ENCODE measurements around the gene BICDL1.
"Not testable (repeated sequence)": the region's sequence is repeated elsewhere in the genome, so short reads cannot be mapped to it uniquely, and the experiment has no call there.

Gene BICDL1

GRCh38 chr12:120006258-120006975 lies 17.4 kb downstream of the BICDL1 start:
- no peak for DNase-seq (ENCODE audit: low read depth, low spot score)

- DNase-seq (ENCODE audit: low read depth, low spot score) = no peak
Measured at GRCh38 chr12:120007272-120007671, 18.2 kb downstream of the BICDL1 start.

- no peak for DNase-seq (ENCODE audit: low read depth, low spot score)
Measured at GRCh38 chr12:120010661-120011230, 21.7 kb downstream of the BICDL1 start.

- DNase-seq (ENCODE audit: low read depth, low spot score) = no peak
Measured at GRCh38 chr12:120012067-120012621, 23.1 kb downstream of the BICDL1 start.

DNA sequence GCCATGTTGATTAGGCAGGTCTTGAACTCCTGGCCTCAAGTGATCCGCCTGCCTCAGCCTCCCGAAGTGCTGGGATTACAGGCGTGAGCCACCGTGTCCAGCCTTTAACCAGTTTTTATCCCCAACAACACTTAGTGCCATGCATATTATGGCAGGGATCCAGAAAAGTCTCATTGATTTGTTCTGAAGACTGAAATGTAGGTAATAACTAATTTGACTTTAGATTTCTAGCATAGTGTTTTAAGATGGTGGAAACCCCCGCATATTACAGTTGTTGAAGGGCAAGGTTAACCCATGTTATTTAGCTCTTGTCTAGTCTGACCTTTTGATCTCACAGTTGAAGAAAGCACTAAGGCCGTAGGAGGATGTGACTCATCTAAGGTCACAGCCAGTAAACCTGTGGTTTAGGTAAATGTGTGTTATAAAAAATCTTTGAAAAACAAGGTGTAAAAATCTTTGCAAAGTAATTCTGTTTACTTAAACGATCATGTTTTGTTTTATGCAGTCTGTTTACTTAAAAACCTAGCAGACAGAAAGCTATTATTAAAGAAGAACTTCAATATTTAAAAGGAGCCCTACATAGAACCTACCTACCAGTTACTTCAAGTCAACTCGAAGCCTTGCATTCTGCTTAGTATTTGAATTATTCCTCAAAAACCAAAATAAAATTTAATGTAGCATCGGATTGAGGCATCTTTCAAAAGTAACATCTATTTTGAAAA lies 24.8 kb downstream of the BICDL1 start:
- DNase-seq (ENCODE audit: low read depth, low spot score) = no peak

DNA sequence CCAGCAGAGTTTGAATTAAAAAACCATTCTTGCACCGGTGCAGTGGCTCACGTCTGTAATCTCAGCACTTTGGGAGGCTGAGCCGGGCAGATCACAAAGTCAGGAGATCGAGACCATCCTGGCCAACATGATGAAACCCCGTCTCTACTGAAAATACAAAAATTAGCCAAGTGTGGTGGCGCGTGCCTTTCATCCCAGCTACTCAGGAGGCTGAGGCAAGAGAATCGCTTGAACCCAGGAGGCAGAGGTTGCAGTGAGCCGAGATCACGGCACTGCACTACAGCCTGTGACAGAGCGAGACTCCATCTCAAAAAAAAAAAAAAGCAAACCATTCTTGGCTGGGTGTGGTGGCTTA lies 25.3 kb downstream of the BICDL1 start:
- DNase-seq (ENCODE audit: low read depth, low spot score) = not testable (repeated sequence)

DNA sequence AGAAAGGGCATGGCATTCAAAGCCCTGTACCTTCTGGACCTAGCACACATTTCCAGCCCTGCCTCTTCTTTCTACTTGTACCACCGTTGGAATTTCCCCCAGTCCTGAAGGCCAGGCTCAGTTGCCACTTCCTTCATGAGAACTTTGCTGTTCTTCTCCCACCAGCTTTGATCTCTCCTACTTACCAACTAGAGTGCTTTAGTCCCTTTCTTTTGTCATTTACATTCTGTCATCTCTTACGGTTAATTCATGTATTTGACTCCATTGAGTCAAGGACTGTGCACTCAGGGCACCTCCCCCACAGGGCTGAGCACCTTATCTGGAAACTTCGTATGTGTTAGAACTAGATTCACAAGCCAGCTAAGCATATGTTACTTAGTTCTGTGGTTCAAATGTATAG lies 26.3 kb downstream of the BICDL1 start:
- no peak for DNase-seq (ENCODE audit: low read depth, low spot score)

DNA sequence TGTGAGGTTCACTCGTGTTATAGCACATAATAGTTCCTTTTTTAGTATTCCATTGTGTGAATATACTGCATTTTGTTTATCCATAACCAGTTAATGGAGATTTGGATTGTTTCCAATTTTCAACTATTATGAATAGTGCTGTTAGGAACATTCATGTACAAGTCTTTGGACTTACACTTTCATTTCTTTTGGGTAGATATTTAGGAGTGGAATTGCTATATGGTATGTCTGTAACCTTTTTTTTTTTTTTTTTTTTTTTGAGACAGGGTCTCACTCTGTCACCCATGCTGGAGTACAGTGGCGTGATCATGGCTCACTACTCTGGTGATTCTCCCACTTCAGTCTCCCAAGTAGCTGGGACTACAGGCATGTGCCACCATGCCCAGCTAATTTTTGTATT lies 27.2 kb downstream of the BICDL1 start:
- not testable (repeated sequence) for DNase-seq (ENCODE audit: low read depth, low spot score)

- no peak for DNase-seq (ENCODE audit: low read depth, low spot score)
Measured at GRCh38 chr12:120019197-120019596, 30.2 kb downstream of the BICDL1 start.

DNA sequence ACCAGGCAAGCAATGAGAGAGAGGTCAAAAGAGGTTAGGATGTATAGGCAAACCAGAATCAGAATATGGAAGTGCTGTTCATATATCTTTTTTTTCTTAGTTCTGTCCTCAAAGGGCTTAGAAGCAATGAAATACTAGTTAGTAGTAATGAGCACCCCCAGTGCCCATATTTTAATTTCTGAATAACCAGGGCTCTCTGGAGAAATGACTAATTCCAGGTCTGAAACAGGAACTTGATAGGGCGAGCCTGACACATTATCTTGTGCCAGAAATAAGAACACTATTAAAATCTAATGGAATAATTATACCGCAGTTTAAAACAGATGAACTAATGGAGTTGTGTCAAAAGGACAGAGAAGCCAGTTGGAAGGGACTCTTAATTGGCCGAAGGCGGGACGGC lies 30.9 kb downstream of the BICDL1 start:
- no peak for DNase-seq (ENCODE audit: low read depth, low spot score)

GRCh38 chr12:120024193-120024592 lies 35.2 kb downstream of the BICDL1 start:
- no peak for DNase-seq (ENCODE audit: low read depth, low spot score)

DNA sequence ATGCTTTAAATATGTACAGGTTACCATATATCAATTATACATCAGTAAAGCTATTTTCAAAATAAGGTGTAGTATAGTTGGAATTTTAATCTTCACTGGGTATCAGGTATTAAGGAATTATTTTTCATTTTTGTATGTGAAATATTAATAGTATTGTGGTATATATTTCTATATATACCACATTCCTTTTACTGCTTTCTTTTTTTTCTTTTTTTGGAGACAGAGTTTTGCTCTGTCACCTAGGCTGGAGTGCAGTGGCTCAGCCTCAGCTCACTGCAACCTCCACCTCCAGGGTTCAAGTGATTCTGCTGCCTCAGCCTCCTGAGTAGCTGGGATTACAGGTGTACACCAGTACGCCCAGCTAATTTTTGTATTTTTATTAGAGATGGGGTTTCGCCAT lies 36.6 kb downstream of the BICDL1 start:
- DNase-seq (ENCODE audit: low read depth, low spot score) = no peak

DNA sequence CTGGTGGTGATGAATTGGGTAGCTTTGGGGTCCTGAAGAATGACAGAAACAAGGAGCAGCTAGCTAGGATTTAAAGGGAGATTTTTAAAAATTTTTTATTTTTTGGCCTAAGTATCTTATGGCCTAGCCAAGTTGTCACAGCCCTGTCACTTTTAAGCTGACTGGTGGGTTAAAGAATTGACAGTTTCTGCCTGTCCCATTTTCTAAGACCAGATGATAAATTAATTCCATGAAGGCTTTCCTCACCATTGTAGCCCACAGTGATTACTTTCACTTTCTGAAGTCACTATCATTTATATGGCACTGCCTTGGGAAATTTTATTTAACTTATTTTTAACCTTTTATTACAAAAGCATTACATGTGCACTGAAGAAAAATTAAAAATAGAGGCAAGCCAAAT lies 43.2 kb downstream of the BICDL1 start:
- no peak for DNase-seq (ENCODE audit: low read depth, low spot score)

GRCh38 chr12:120037851-120038250 lies 48.8 kb downstream of the BICDL1 start:
- DNase-seq (ENCODE audit: low read depth, low spot score) = no peak

DNA sequence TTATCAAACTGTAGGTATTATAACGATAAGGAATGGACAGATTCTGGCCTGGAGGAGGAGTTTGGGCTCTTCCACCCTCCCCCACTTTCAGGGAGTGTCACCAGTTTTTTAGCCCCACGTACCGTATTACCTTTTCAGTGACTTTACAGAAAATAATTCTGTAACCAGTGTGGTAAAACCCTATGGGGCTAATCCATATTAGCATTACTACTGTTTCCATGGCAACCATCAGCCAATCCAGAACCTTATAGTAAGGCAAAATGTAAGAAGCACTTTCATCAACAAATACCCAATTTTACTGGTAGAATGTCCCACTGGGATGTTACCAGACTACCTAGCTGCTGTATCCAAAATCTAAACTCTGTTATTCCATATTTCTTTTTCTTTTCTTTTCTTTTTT lies 50.7 kb downstream of the BICDL1 start:
- DNase-seq (ENCODE audit: low read depth, low spot score) = no peak

DNA sequence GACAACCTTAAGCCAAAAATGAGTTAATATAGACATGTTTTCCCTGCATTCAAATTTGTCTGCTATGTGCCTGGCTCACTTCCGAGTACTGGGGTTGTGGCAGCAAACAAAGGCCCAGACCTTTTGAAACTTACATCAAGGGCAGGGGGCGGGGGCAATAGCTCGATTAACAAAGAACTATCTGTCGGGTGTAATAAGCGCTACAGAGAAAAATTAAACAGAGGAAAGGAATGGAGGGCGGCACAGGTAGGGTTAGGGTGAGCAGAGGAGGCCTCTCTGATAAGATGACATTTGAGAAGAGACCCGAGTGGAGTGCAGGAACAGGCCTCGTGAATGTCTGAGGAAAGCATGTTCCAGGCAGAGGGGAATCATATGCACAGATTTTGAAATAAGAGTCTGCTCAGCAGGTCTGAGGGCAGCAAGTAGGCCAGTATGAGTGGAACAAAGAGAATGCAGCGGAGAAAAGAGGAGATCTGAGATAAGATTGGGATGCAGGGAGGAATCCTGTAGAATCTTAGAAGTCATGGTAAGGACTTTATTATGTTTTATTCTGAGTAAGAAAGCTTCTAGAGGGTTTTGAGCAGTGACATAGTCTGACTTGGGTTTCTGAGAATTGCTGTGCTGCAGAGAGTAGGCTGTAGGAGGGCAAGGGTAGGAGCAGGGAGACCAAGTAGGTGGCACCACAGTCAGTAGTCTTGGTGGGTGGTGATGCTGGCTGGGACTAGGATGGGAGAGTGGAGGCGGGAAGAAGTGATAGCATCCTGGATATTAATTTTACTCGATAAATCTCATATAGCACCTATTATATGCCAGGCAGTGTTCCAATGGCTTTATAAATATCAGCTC lies 52.6 kb downstream of the BICDL1 start:
- DNase-seq (ENCODE audit: low read depth, low spot score) = no peak

DNA sequence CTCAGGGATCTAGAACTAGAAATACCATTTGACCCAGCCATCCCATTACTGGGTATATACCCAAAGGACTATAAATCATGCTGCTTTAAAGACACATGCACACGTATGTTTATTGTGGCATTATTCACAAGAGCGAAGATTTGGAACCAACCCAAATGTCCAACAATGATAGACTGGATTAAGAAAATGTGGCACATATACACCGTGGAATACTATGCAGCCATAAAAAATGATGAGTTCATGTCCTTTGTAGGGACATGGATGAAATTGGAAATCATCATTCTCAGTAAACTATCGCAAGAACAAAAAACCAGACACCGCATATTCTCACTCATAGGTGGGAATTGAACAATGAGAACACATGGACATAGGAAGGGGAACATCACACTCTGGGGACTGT lies 56.3 kb downstream of the BICDL1 start:
- not testable (repeated sequence) for DNase-seq (ENCODE audit: low read depth, low spot score)

DNA sequence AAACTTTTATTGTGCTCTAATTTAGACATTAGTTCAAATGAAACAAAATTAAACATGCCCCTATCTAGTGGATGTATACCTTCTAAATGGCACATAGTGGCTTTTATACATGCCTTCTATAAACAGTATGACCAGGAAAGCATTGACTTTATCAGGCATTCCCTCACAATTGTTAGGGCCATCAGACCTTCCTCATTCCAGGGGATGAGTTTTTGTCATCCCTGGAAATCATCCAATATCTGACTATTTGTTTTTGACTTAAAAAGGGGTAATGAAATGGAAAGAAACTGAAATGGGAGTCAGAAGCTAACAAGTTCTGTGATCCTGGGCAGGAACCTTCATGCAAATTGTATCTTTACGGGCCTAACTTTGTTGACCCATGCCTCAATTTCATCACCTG lies 58.0 kb downstream of the BICDL1 start:
- no peak for DNase-seq (ENCODE audit: low read depth, low spot score)

DNA sequence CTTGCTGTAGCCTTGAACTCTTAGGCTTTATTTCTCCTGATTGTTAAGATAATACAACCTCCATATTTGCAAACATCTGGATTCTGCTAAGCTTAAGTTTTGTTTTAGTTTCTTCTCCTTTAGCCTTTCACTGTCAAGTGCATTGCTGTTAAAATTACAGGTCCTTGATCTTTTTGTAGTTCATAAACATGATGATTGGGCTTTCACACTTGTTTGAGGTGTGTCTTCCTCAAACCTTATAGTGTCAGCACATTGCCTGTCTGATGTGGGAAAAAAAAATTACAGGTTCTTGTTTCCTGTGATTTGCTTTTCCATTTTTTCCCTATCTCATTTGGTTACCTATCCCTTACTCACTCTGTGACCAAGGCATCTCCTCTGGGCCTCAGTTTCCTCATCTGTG lies 59.2 kb downstream of the BICDL1 start:
- no peak for DNase-seq (ENCODE audit: low read depth, low spot score)

DNA sequence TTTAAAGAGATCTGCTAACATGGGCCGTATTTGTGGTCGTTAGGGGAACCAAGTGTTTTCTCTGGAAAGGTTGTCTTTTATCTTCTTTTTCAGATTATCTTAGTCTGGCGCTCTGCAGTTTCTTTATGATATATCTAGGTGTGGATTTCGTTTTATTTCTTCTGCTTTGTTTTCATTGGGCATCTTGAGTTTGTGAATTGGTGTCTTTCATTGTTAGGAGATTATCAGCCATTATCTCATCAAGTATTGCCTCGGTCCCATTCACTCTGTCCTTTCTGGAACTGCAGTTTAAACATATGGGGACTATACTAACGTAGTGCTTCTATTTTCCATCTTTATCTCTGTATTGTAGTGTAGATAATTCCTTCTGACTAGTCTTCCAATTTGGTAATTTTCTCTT lies 60.4 kb downstream of the BICDL1 start:
- DNase-seq (ENCODE audit: low read depth, low spot score) = no peak

GRCh38 chr12:120051535-120051934 lies 62.5 kb downstream of the BICDL1 start:
- DNase-seq (ENCODE audit: low read depth, low spot score) = no peak

DNA sequence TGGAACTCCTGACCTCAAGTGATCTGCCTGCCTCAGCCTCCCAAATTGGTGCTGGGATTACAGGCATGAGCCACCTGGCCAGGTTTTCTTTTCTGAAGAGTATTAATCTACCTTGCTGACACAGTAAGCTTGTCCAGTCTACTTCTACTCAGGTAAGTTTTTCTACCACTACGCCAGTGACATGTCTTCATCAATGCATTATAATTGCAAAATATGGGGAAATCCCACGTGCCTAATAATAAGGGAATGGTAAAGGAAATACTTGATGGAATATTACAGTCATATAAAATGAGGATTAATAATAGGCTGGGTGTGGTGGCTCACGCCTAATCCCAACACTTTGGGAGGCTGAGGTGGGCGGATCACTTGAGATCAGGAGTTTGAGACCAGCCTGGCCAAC lies 65.3 kb downstream of the BICDL1 start:
- no peak for DNase-seq (ENCODE audit: low read depth, low spot score)

Data from iPS DF 19.7 (cell line).